HG02870 (cell line): ENCODE results near the gene LCE3B.

ENCODE experiments used
- ATAC-seq: cut with Tn5 transposase; IDR thresholded peaks from one replicate; pipeline ENCODE4 v1.9.1; 2021; ENCODE audit warnings: mild to moderate bottlenecking, moderate library complexity; ENCODE audit not compliant: unreplicated experiment

Gene LCE3B

GRCh38 chr1:152657677-152658076 is 44.1 kb downstream of the LCE3B start:
- no peak for ATAC-seq

GRCh38 chr1:152658649-152659048 is 45.0 kb downstream of the LCE3B start:
- ATAC-seq: no peak

GRCh38 chr1:152663098-152663497 is 49.5 kb downstream of the LCE3B start, which contains the start of gene LCE2D:
Gene LCE2D (plus strand): TSS chr1:152663380. CDS start chr1:152664106, 726 bp downstream.
- no peak for ATAC-seq
